ENCODE data around the gene PRR36.

DNA sequence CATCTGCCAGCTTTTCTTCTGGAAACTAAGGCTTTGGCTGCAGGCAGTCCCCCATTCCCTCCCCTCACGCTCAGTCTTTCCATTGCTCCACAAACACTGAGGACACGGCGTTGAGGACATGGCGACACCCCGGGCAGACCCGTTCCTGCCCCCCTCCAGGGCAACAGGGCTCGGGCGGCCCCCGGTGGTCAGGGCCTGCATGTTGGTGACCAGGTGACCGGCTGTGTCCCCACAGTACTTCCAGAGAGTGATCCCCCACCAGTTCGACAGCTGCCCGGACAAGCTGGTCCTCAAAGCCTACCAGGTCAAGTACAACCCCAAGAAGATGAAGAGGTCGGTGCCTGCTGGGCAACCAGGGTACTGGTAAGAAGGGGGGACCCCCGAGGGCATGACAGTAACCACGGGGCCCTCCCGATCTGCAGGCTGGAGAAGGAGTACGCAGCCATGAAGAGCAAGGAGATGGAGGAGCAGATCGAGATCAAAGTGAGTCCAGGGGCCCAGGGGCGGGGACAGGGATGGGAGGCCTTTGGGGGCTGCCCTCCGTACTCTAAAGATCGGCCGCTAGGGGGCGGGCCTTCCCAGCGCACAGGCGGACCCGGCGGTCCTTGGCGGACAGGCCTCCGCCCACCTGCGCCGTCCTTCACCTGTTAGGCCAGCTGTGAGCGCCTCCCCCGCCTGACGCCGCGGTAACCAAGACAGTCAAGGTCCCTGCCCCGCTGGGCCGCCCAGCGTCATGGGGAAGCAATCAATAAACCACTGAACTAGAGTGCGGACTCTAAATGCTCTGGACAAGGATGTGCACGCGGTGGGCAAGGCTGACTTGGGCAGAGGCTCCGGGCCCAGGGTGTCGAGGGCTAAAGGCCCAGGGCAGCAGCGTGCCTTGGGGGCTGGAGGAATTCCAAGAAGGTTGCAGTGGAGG is 21.1 kb downstream of the PRR36 start:
- TF ChIP-seq, protein P1, sequence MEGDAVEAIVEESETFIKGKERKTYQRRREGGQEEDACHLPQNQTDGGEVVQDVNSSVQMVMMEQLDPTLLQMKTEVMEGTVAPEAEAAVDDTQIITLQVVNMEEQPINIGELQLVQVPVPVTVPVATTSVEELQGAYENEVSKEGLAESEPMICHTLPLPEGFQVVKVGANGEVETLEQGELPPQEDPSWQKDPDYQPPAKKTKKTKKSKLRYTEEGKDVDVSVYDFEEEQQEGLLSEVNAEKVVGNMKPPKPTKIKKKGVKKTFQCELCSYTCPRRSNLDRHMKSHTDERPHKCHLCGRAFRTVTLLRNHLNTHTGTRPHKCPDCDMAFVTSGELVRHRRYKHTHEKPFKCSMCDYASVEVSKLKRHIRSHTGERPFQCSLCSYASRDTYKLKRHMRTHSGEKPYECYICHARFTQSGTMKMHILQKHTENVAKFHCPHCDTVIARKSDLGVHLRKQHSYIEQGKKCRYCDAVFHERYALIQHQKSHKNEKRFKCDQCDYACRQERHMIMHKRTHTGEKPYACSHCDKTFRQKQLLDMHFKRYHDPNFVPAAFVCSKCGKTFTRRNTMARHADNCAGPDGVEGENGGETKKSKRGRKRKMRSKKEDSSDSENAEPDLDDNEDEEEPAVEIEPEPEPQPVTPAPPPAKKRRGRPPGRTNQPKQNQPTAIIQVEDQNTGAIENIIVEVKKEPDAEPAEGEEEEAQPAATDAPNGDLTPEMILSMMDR (IDR thresholded peaks at IDR 0.05), result peak; percentile 65 to 82 (median 81)
- TF ChIP-seq POLR2A (IDR thresholded peaks at IDR 0.05) (no peak), EP300 (IDR thresholded peaks at IDR 0.05) (no peak)

Measured in tibial nerve (tissue), 4 donors.